DMS153 treated with DMSO at 0.1 percent for 48 hours (cell line): ENCODE data around the gene CCDC90B.

ENCODE experiments used
- DNase-seq: peaks from one replicate; lab custom pipeline; 2025; ENCODE audit not compliant: unreplicated experiment; lab: John Stamatoyannopoulos, UW

The CCDC90B gene

DNA sequence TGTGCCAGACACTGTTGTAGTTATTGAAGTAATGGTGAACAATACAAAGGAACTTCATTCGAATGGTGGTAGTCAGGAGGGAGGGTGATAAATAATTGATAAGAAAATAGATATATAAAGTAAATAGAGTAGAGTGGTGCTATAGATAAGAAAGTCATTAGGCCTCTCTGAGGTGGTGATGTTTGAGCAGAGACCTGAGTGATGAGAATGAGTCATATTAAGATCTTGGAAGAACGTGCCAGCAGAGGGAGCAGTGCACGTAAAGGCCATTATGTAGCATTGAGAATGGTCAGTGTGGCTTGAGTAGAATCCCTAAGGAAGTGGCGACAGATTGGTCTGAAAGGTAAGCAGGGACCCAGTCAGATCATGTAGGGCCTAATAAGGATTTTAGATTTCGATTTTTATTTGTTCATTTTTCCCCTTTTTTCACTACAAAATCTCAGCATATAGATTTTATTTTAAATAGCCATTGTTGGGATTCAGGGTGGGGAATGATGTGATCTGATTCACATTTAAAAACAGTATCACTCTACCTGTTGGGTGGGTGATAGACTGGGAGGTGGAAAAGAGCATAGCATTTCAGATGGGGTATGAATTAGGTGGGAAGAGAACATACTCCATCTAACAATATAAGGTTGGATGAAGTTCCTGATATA is 44.7 kb downstream of the CCDC90B start:
- DNase-seq: peak; percentile 20

DNA sequence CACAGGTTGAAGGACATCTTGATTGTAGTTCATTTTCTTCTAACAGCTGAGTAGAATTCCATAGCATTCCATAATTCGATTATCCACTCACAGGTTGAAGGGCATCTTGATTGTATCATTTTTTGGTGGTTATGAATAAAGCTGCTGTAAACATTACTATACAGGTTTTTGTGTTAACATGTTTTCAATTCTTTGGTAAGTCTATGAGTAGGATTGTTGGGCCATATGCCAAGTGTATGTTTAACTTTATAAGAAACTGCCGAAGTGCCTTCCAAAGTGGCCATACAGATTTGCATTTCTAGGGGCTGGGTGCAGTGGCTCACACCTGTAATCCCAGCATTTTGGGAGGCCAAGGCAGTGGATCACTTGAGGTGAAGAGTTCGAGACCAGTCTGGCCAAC is 48.1 kb downstream of the CCDC90B start:
- no peak for DNase-seq

DNA sequence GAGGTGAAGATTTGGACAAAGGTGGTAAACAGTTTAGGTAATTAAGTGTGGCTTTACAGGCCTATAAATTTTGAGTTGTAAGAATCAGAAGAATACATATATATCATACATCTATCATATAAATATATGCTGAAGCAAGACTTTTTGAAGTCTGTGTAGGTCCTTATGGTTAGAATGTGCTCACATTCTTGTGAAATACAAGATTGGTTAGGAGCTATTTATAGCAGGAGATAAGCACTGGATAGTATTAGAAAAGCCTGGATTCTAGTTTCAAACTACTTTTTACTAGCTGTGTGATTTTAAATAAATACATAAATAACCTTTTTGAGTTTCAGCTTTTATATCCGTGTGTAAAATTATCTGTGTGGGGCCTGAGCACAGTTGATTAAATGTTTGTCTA is 50.3 kb downstream of the CCDC90B start:
- no peak for DNase-seq

DNA sequence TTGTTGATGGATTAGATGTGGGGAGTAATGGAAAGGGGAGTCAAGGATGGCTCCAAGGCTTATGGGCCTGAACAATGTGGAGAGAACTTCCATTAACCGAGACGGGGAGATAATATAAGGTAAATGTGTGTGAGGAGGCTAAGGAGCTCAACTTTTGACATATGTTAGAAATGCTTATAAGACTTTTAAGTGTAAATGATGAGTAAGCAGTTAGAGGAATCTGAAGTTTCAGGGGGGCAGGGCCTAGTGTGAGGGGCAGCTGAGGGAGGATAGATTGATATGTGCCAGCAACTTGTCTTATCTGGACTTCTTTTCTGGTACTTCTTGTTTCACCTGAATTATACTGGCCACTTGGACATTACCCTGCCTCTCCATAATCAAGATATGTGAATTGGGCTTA is 62.7 kb downstream of the CCDC90B start:
- DNase-seq: no peak

DNA sequence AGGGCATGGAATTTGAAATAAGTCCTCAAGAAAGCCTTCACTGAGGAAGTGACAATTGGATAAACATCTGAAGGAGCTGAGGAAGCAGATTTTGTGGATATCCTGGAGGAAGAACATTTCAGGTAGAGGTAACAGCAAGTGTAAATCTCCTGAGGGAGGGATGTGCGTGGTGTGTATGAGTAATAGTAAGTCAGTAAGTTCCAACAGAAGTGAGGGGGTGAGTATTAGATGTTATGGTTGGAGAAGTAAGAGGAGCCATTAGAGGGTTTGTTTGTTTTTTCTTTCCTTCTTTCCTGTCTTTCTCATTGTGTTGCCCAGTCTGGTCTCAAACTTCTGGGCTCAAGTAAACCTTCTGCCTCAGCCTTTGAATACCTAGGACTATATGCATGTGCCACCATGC is 63.7 kb downstream of the CCDC90B start:
- no peak for DNase-seq

DNA sequence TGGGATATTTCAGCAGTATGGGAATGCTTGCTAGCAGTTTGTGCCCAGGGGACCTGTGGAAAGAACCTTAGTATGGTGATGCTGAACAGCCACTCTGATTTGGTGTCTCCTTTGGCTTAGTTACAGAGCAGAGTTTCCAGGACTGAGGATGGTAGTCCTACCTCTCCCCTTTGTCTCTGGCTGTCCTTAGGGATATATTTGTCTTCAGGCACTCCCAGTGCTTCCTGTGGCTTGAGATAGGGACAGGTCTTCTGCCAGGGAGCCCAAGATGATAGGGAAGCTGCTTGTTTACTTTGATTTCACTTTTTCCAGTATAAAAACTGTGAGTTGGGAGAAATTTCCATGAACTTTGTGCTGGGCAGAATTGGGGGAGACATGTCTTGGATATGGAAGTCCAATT is 64.5 kb downstream of the CCDC90B start:
- no peak for DNase-seq

DNA sequence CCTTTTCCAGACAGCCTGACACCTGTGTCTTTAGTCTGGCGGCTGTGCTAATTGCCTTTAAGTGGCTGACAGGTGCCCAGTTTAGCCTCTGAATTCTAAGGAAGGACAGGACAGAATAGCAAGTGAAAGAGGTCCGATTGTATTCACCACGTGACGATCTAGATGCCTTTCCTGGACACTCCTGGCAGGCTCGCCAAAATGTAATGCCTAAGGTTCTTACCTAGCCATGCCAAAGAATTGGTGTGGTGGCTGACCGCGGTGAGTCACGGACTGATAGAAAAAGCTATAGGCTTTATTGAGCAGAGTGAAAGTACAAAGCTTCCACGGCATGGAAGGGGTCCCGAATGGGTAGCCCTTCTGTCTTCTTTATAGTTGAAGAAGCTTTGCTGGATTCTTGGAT is 65.9 kb downstream of the CCDC90B start:
- DNase-seq: no peak

DNA sequence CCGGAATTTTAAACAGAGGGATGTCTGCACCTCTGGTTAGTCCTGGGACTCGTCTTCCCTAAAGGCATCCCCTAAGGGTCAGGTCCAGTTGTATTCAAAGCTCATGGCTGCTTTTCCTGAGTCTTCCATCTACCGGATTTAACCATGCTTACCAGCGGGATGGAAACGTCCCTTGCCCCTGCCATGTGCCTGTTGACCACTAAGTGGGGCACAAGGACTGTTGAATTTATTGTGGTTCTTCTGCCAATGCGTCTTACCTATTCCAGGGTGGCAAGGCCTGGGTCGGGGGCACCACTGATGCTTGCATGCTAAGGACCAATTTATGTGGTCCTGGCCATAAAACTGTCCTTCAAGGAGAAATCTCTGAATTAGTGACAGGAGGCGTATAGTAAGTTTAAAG is 67.1 kb downstream of the CCDC90B start:
- DNase-seq: peak; percentile 17
